Ovary (tissue), 3 donors: Measurements from ENCODE around the gene CYB5R3.

Experiments
- EP300 ChIP-seq: sonication (generic); formaldehyde crosslinking; IDR thresholded peaks from one replicate; pipeline ENCODE4 v1.6.1; 2017; ENCODE audit warnings: antibody characterized with exemption
- POLR2A ChIP-seq: fragments of 450-650 bp; IDR thresholded peaks from one replicate; pipeline ENCODE4 v1.6.1; 2017; ENCODE audit warnings: antibody characterized with exemption, mild to moderate bottlenecking, moderate library complexity
- TF ChIP-seq, protein P1 (sequence below), 3 donors: fragments of 450-650 bp in 2 of 3; fragments of 200-600 bp in 1 of 3; IDR thresholded peaks; one replicate each; pipeline versions ENCODE4 v1.5.1 to v1.8.0; 2016 to 2022; ENCODE audit warnings: antibody characterized with exemption in 3 of 3, mild to moderate bottlenecking in 1 of 3
- donor health status: DM: no; HTN: no; CAD: no.

DNA sequence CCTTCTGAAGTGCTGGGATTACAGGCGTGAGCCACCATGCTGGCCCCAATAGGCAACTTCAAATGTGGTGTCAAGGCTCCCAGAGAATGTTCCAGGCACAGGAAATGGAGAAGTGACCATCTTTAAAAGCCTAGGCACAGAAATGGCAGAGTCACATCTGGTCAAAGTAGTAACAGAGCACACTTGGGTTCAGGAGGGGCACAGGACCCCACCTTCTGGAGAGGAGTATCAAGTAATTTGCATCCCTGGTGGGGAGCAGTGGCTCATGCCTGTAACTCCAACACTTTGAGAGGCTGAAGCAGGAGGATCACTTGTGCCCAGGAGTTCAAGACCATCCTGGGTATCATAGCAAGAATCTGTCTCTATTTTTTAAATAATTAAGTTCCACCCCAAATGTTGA, 66.2 kb downstream of the CYB5R3 start:
- TF ChIP-seq, protein P1, sequence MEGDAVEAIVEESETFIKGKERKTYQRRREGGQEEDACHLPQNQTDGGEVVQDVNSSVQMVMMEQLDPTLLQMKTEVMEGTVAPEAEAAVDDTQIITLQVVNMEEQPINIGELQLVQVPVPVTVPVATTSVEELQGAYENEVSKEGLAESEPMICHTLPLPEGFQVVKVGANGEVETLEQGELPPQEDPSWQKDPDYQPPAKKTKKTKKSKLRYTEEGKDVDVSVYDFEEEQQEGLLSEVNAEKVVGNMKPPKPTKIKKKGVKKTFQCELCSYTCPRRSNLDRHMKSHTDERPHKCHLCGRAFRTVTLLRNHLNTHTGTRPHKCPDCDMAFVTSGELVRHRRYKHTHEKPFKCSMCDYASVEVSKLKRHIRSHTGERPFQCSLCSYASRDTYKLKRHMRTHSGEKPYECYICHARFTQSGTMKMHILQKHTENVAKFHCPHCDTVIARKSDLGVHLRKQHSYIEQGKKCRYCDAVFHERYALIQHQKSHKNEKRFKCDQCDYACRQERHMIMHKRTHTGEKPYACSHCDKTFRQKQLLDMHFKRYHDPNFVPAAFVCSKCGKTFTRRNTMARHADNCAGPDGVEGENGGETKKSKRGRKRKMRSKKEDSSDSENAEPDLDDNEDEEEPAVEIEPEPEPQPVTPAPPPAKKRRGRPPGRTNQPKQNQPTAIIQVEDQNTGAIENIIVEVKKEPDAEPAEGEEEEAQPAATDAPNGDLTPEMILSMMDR (IDR thresholded peaks at IDR 0.05): no peak
- TF ChIP-seq POLR2A (no peak), EP300 (no peak)
